Myocyte (in vitro differentiated cells): ENCODE measurements around the gene WIPF2. TPM values are rescaled to one million over a fixed set of nuclear protein-coding genes. Genes with fewer than 3 reads are reported as not detected.
"Not testable (repeated sequence)": the region's sequence is repeated elsewhere in the genome, so short reads cannot be mapped to it uniquely, and the experiment has no call there.

Source experiments
- DNase-seq: peaks from one replicate; pipeline ENCODE4 v3.0.0-alpha.2; 2012; ENCODE audit warnings: low read depth
- total RNA-seq: library from RNA; depleted of rRNA; stranded (reverse); fragments of >200 nt; gene quantifications from 2 replicates; pipeline ENCODE4 v1.2.3, GENCODE V29; 2014

Gene WIPF2
- total RNA-seq, 1 donor from 2014 or later: 3.8 TPM

DNA sequence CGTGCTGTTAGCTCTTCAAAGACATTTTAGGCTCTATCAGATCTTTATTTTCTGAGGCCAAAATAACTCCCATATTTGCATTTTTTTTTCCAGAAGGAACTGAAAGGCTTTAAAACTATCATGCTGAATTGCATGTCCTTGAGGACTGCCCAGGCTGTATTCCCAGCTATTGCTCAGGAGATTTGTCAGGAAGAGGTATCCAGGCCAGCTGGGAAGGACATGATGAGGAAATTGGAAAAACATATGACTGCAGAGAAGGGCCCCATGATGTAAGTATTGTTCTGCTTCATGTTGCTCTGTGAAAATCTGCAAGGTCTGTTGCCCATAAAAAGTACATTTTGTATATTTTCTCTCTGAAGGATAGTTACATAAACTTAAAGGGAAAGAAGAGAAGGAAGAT is 74.3 kb downstream of the WIPF2 start:
- no peak for DNase-seq

DNA sequence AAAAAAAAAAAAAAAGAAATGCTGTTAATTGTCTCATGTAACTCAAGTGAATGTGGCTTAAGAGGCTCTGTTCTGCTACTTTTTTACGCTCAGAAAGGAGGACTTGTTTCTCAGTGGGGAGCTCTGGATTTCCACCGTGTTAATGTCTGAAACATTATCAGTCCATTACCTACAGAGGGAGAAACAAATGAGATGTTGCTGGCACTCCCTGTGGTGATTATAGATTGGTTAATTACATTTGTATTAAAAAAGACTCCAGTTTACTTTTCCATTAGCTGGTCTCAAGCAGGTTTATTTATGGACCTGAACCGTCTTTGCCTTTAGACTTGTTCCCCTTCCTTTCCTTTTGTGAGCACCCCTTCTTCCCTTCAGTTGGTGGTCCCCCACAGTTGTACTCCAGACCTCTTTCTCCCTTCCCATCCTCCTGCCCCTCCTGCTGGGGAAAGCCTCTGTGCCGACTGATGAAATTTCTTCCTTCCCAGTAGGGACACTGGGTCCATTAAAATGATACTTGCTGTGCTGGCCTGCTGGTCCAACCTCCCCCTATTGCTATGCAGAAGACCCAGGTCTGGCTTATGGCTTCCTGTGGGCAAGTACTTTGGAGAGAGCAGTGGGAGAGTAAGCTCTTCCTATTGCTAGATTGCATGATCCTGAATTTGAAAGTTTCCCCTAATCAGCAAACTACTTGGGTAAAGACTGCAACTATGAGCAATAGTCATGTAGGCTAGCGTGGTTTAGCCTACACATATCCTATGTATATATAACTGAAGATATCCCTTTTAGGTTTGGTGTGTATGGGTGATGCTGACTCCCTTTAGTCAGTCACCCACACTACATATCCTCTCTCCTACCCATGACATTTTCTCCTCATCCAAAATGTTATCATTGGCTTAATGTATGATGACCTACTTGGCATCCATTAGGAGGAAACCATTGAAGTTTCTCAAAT is 76.7 kb downstream of the WIPF2 start:
- DNase-seq: no peak

- DNase-seq: no peak
These were observed 78.4 kb downstream of the WIPF2 start for GRCh38 chr17:40297511-40297910.

DNA sequence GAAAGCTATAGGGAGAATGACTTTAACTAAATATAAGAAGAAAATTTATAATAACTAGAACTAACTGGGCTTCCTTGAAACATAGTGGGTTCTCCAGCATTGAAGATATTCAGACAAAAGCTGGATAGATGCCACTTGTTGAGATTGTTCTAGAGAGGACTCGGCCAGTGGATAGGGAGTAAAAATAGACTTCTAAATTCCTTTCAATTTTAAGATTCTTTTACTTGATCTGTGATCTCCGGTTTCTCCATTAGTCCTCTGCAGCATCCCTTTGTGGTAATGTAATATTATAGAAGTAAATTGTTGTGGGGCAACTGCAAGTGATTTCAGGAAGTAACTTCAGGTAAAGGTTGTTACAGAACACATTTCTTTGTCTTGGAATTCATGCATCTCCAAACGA is 79.6 kb downstream of the WIPF2 start:
- DNase-seq: peak; percentile 75

DNA sequence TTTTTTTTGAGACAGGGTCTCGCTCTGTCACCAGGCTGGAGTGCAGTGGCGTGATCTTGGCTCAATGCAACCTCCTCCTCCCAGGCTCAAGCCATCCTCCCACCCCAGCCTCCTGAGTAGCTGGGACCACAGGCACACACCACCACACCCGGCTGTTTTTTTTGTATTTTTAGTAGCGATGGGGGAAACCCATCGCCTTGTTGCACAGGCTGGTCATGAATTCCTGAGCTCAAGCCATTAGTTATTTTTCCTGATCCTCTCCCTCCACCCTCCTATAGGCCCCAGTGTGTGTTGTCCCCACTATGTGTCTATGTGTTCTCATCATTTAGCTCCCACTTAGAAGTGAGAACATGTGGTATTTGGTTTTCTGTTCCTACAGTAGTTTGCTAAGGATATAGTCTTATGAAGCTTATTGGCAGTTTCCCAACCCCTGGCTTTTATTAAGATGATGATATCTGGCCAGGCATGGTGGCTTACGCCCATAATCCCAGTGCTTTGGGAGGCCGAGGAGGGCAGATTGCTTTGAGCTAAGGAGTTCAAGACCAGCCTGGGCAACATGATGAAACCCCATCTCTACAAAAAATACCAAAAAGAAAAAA is 80.2 kb downstream of the WIPF2 start:
- DNase-seq: peak; percentile 62

DNA sequence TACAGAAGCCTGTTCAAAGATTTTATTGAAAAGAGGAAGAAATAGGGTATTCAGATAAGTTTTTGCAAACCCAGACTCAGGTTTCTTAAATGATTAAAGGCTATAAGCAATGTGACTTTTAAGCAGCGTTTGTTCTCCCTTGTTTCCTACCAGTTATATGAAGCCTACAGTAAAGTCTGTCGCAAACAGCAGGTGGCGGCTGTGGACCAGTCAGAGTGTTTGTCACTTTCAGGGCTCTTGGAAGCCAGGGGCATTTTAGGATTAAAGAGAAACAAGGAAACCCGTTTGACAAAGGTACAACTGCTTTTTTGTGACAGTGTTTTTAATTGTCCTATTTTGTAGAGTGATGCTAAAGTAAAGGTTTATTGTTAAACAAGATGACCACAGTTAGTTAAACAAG is 82.2 kb downstream of the WIPF2 start:
- no peak for DNase-seq

DNA sequence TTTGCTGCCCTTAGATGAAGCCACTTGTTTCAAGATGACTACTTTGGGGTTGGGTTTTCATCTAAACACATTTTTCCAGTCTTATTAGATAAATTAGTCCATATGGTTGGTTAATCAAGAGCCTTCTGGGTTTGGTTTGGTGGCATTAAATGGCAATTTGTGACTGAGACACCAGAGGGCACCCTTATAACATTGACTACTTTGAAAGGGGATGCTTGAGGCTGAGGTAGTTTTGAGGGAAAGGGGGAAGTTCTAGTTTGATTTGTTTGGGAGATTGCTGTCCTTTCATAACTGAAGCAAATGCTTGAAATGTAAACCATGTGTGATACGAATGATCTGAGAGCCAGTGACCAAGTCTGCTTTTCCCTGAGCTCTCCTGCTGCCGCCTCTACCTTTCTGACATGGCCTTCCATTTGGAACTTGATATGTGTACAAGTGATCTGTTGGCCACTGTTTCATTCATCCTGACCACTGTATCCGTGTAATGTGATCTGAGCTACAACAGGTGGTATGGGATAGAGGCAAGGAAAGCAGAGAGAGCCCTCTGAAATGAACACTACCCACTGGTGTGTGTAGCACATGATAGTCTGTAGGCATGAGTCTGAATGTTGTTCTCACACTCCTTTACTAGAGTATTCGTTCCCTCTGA is 84.0 kb downstream of the WIPF2 start:
- DNase-seq: peak; percentile 94

GRCh38 chr17:40303708-40304551 is 84.8 kb downstream of the WIPF2 start:
- DNase-seq: peak; percentile 88

DNA sequence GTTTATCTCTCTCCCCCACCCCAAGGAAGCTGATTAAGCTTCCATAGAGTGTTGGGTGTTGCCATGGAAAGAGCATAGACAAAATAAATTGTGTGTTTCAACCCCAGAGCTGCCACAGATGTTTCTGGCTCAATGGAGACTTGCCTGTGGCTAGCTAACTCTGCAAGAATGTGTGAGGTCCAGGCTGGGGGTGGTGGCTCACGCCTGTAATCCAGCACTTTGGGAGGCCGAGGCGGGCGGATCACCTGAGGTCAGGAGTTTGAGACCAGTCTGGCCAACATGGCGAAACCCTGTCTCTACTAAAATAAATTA is 85.4 kb downstream of the WIPF2 start:
- DNase-seq: peak; percentile 69

DNA sequence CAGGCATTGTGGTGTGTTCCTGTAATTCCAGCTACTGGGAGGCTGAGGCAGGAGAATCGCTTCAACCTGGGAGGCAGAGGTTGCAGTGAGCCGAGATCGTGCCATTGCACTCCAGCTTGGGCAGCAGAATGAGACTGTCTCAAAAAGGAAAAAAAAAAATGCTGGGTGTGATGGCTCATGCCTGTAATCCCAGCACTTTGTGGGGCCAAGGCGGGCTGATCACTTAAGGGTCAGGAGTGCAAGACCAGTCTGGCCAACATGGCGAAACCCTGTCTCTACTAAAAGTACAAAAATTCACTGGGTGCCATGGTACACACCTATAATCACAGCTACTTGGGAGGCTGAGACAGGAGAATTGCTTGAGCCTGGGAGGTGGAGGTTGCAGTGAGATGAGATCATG is 85.8 kb downstream of the WIPF2 start:
- DNase-seq: not testable (repeated sequence)

GRCh38 chr17:40306395-40306794 is 87.3 kb downstream of the WIPF2 start:
- no peak for DNase-seq

DNA sequence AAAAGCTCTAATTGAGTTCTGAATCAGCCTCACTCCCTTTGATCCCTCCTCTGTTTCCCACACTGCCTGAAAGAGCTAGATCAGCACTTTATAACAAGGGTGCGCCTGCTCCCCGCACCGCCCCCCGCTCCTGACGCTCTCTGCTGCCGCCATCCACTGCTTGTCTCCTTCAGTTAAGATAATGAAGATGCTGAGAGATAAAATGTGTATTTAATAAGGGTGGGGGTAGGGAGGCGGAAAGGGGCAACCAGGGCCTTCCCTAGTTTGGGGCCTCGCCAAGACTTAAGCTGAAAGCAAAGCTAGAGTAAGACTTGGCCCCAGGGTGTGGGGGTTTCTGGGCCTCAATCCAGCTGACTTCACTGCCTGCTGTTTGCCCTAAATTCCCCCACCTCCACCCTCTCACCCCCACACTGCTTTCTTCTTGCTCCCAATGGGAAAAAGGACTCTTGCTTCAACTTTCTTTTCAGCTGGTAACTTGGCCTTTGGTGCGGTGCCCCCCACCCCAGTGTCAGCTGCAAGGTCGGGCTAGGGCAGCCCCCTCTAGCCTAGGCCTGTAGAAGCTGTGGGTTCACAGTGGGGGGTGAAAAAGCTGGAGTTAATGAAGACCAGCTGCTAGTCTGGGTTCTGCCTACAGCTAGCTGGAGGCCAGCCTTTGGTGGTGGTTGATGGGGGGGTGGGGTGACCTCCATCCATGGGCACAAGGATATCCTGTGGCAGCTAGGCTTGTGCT is 88.1 kb downstream of the WIPF2 start:
- peak; percentile 78 for DNase-seq

DNA sequence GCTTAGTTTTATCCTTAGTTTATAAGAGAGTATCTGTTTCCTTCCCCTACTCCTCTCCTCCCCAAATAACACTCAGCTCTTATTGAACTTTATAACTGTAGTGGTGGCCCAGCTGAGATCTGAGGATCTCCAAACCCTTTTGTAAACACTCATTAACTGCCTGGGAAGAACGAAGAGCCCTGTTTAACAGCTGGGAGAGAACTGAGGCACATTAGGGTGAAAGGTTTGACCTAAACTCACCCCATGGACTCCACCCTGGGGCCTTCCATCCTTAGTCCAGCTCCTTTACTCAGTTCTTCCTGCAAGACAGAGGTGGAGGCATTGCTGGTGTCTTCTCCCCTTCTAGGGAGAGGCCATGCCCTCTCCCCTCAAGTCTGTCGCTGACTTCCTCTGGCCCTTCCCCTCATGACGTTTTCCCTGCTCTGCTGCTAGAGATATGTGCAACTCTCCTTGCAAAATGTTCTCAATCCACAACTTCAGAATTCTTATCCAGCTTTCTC is 88.7 kb downstream of the WIPF2 start:
- no peak for DNase-seq

DNA sequence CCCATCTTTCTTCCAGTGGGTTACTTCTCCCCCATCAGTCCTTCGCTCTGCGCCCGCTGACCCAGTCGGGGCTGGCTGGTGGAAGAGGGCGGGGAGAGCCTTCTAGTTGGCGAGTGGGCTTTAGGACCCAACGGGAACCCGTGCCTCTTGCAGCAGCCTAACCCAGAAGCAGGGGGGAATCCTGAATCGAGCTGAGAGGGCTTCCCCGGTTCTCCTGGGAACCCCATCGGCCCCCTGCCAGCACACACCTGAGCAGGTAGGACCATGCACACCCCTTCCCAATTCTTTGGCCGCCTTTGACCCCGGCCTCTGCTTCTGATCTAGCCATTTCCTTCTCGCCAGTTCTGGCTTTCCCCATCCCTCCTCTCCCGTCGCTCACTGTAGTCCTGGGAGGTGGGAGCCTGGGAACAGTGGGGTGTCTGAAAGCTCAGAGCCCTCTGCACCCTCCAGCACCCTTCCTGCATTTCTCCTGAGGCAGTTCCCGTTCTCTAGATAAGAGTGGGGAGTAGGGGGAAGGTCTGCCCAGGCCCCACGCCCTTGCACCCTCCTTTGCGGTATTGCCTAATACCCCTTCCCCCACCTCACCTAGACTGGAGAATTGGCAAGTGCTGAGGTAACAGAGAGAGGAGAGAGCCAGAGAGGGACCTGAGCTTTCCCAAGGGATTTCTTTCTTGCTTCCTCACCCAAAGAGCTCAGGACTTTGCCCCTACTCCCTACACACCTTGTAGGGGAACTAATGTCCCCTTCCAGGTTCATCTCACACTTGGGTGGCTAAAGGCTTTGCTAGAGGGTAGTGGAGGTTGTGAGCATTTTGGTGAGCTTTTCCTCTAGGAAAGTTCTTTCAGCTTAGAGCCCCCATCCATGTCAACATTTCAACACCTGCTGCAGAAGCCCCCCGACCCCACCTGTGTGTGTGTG is 90.2 kb downstream of the WIPF2 start, which contains the start of gene RARA:
Gene RARA (plus strand): TSS at position 150 of the 918 bp plus-strand sequence. CDS start 22,039 bp downstream, outside the sequence.
- DNase-seq: no peak

- no peak for DNase-seq
These were observed 90.9 kb downstream of the WIPF2 start for GRCh38 chr17:40309949-40310510.

GRCh38 chr17:40310882-40311391 is 91.8 kb downstream of the WIPF2 start:
- DNase-seq: peak; percentile 76

- DNase-seq: peak; percentile 83
These were observed 92.5 kb downstream of the WIPF2 start for GRCh38 chr17:40311575-40311974.

GRCh38 chr17:40312131-40312731 is 93.1 kb downstream of the WIPF2 start:
- peak; percentile 88 for DNase-seq
